BJ (cell line): ENCODE data around the gene ELF4. TPM values are rescaled to one million over a fixed set of nuclear protein-coding genes. Genes with fewer than 3 reads are reported as not detected.

Experiments used
- CTCF ChIA-PET: fragments of 350-600 bp; formaldehyde crosslinking; extraction: SDS; loops from one replicate; lab custom pipeline; 2021; ENCODE audit warnings: antibody characterized with exemption, inconsistent platforms; lab: Yijun Ruan, JAX
- POLR2A ChIA-PET: fragments of 300-600 bp; sonication (Branson Sonifier 250); formaldehyde crosslinking; extraction: SDS; loops from one replicate; lab custom pipeline; 2021; ENCODE audit warnings: antibody characterized with exemption; lab: Charles Lee
- DNase-seq: peaks from one replicate; pipeline ENCODE4 v3.0.0-alpha.2; 2011; ENCODE audit warnings: low read depth
- H3K27me3 ChIP-seq: 2 replicates; pipeline ENCODE4 v1.6.0; 2011; ENCODE audit warnings: low read length; ENCODE audit not compliant: control insufficient read depth, insufficient read depth
- H3K36me3 ChIP-seq: 2 replicates; pipeline ENCODE4 v1.5.1; 2011; ENCODE audit warnings: low read length; ENCODE audit not compliant: control insufficient read depth, insufficient read depth
- H3K4me3 ChIP-seq: 2 replicates; pipeline ENCODE4 v1.5.1; 2011; ENCODE audit warnings: low read depth, mild to moderate bottlenecking, control low read depth, low read length
- CTCF ChIP-seq: IDR thresholded peaks from 2 replicates; pipeline ENCODE4 v1.5.1; 2011; ENCODE audit warnings: low read depth, mild to moderate bottlenecking, control low read depth, inconsistent platforms, low read length, moderate library complexity; ENCODE audit not compliant: insufficient read depth
- polyA plus RNA-seq: library from polyadenylated mRNA; depleted of rRNA; stranded (reverse); fragments of >200 nt; gene quantifications from 2 replicates; pipeline ENCODE4 v1.2.3, GENCODE V29; 2011

The ELF4 gene
- polyA plus RNA-seq, 1 experiment: 31.1 TPM

GRCh38 chrX:130097507-130098209 is 12.6 kb downstream of the ELF4 start:
- DNase-seq: no peak
- TF ChIP-seq CTCF: no peak
- Histone ChIP-seq H3K27me3 (no peaks in the 10 kb centered on the region), H3K36me3 (no peaks in the 10 kb centered on the region), H3K4me3 (no peak overlapping the region)
- POLR2A ChIA-PET: no interaction called here
- CTCF ChIA-PET: interaction anchor here (1.0 kb wide), 1 partner anchor 18 kb away, joined by 4 read pairs; no protein-coding TSS in a partner anchor

- Histone ChIP-seq H3K27me3 (no peaks in the 10 kb centered on the region), H3K4me3 (no peak overlapping the region), H3K36me3 (no peaks in the 10 kb centered on the region)
- TF ChIP-seq CTCF: no peak
- POLR2A ChIA-PET: no interaction called here
- no peak for DNase-seq
- CTCF ChIA-PET: interaction anchor here (0.7 kb wide), 1 partner anchor 269 kb away, joined by 3 read pairs; no protein-coding TSS in a partner anchor
These were observed 14.9 kb downstream of the ELF4 start for GRCh38 chrX:130095249-130096030.

GRCh38 chrX:130094696-130095095 is 15.6 kb downstream of the ELF4 start:
- no peak for DNase-seq
- H3K36me3 ChIP-seq: no peaks in the 10 kb centered on the region
- H3K27me3 ChIP-seq: no peaks in the 10 kb centered on the region
- ChIA-PET POLR2A (no interaction called here), CTCF (no interaction called here)
- no peak overlapping the region for H3K4me3 ChIP-seq
- TF ChIP-seq CTCF: no peak

GRCh38 chrX:130093271-130093670 is 17.0 kb downstream of the ELF4 start:
- ChIA-PET POLR2A (no interaction called here), CTCF (interaction anchor here (1.2 kb wide), 1 partner anchor 13 kb away, joined by 4 read pairs; no protein-coding TSS in a partner anchor)
- no peaks in the 10 kb centered on the region for H3K27me3 ChIP-seq
- no peak for TF ChIP-seq CTCF
- no peak for DNase-seq
- no peaks in the 10 kb centered on the region for H3K36me3 ChIP-seq
- H3K4me3 ChIP-seq: no peak overlapping the region

- Histone ChIP-seq H3K27me3 (no peaks in the 10 kb centered on the region), H3K36me3 (no peaks in the 10 kb centered on the region), H3K4me3 (no peak overlapping the region)
- ChIA-PET CTCF (interaction anchor here (1.2 kb wide), 1 partner anchor 12 kb away, joined by 4 read pairs; no protein-coding TSS in a partner anchor), POLR2A (no interaction called here)
- no peak for TF ChIP-seq CTCF
- no peak for DNase-seq
These were observed 18.2 kb downstream of the ELF4 start for GRCh38 chrX:130091980-130092522.
